ENCODE data around the gene DNAJC22. TPM values are rescaled to one million over a fixed set of nuclear protein-coding genes. Genes with fewer than 3 reads are reported as not detected.
"Not testable (repeated sequence)": the region's sequence is repeated elsewhere in the genome, so short reads cannot be mapped to it uniquely, and the experiment has no call there.

The DNAJC22 gene
- total and polyA plus RNA-seq, 2 of the 13 experiments (the other 11 are each of a cell fraction or from before 2014, with no cell fraction given), result 25.2 to 31.7 TPM

- TF ChIP-seq RBM39 (IDR thresholded peaks at IDR 0.05; ENCODE audit: low read depth, low read length, poor library complexity, severe bottlenecking), result no peak
- no peak for TF ChIP-seq HDAC2 (CRISPR knock-in tag; IDR thresholded peaks at IDR 0.05)
These were observed 28.7 kb downstream of the DNAJC22 start (continued) for GRCh38 chr12:49375406-49375805.

- no peak overlapping the region for H3K4me3 ChIP-seq (replicated peaks in 1 of 3; ENCODE audit: insufficient read depth in 1 of 3, low read depth in 2 of 3, low read length in 3 of 3)
- TF ChIP-seq ZNF503 (CRISPR knock-in tag; IDR thresholded peaks at IDR 0.05) (no peak), CBX2 (IDR thresholded peaks at IDR 0.05; ENCODE audit: low read depth, low read length) (no peak), CBX2 (CRISPR knock-in tag; IDR thresholded peaks at IDR 0.05; ENCODE audit: low read depth) (no peak)
- FAIRE-seq (no peak), DNase-seq (ENCODE audit: low spot score) (no peak), ATAC-seq (no peak)
- ChIA-PET POLR2A (interaction anchor here (1.6 kb wide), 1 partner anchor 10 kb away, joined by 10 read pairs; the partner anchor contains the start of gene SPATS2), CTCF (ENCODE audit: low intra/inter-chr PET ratio, low total read pairs) (no interaction called here)
- H3K9ac ChIP-seq (ENCODE audit: insufficient read depth, low read depth, low read length), result no peak overlapping the region
- no peak overlapping the region for H2AFZ ChIP-seq (ENCODE audit: low read length)
- no peaks in the 10 kb centered on the region for H3K9me3 ChIP-seq (ENCODE audit: low read length)
- H3K36me3 ChIP-seq (replicated peaks in 1 of 2; ENCODE audit: control insufficient read depth in 1 of 2, insufficient read depth in 2 of 2, low read length in 2 of 2), result peaks cover 0 to 1% of the 10 kb centered on the region in 2 experiments; a peak in 2 of 5 replicates
- BruUV-seq (replicated peaks), result no TSS peak
- peaks cover 63% of the 10 kb centered on the region for H3K79me2 ChIP-seq (ENCODE audit: insufficient read depth, low read length)
- H3K4me1 ChIP-seq (ENCODE audit: insufficient read depth, low read length), result peaks cover 22% of the 10 kb centered on the region
- H3K4me2 ChIP-seq (ENCODE audit: low read depth, low read length), result no peak overlapping the region
- 67% methylated on average over 2 of the region's 2 CpGs for WGBS (ENCODE audit: low lambda C conversion rate)
- intact Hi-C loops (cut with micrococcal nuclease; ENCODE audit: unreplicated experiment) (no loop called here), in situ Hi-C loops (cut with HindIII; ENCODE audit: extremely low pct_ligation_motif_present, low pct_unique_long_range_greater_than_20kb) (no loop called here)
- no peaks in the 10 kb centered on the region for H3K27me3 ChIP-seq (ENCODE audit: control insufficient read depth in 1 of 2, insufficient read depth in 2 of 2, low read length in 2 of 2)
- H3K27ac ChIP-seq (ENCODE audit: extremely low read length, insufficient read depth, low read length), result no peak overlapping the region
- H4K20me1 ChIP-seq (ENCODE audit: insufficient read depth, low read length), result 0 out of 2 replicates have a peak, but pooled peaks cover 2% of the 10 kb centered on the region
These were observed 30.7 kb downstream of the DNAJC22 start for GRCh38 chr12:49377386-49377785.

GRCh38 chr12:49380184-49380583, 33.5 kb downstream of the DNAJC22 start:
- intact Hi-C loops (cut with micrococcal nuclease; ENCODE audit: unreplicated experiment); H3K36me3 ChIP-seq (replicated peaks in 1 of 2; ENCODE audit: control insufficient read depth in 1 of 2, insufficient read depth in 2 of 2, low read length in 2 of 2); H3K27me3 ChIP-seq (ENCODE audit: control insufficient read depth in 1 of 2, insufficient read depth in 2 of 2, low read length in 2 of 2); ATAC-seq; POLR2A ChIA-PET; DNase-seq (ENCODE audit: low spot score); H3K4me3 ChIP-seq (replicated peaks in 1 of 3; ENCODE audit: insufficient read depth in 1 of 3, low read depth in 2 of 3, low read length in 3 of 3); in situ Hi-C loops (cut with HindIII; ENCODE audit: extremely low pct_ligation_motif_present, low pct_unique_long_range_greater_than_20kb); H3K27ac ChIP-seq (ENCODE audit: extremely low read length, insufficient read depth, low read length); H3K4me2 ChIP-seq (ENCODE audit: low read depth, low read length); BruUV-seq (replicated peaks); H3K9me3 ChIP-seq (ENCODE audit: low read length); H2AFZ ChIP-seq (ENCODE audit: low read length); H3K9ac ChIP-seq (ENCODE audit: insufficient read depth, low read depth, low read length); H3K4me1 ChIP-seq (ENCODE audit: insufficient read depth, low read length); FAIRE-seq; H4K20me1 ChIP-seq (ENCODE audit: insufficient read depth, low read length); CTCF ChIA-PET (ENCODE audit: low intra/inter-chr PET ratio, low total read pairs): not testable (repeated sequence)
- H3K79me2 ChIP-seq (ENCODE audit: insufficient read depth, low read length), result peaks cover 62% of the 10 kb centered on the region
- 93% methylated on average over 9 of the region's 9 CpGs for WGBS (ENCODE audit: low lambda C conversion rate)
